ENCODE results near the gene MTM1. TPM values are rescaled to one million over a fixed set of nuclear protein-coding genes. Genes with fewer than 3 reads are reported as not detected.

The MTM1 gene
- total RNA-seq, 4 donors from 2014 or later = 12.7 to 73.2 (median 44.7) TPM

DNA sequence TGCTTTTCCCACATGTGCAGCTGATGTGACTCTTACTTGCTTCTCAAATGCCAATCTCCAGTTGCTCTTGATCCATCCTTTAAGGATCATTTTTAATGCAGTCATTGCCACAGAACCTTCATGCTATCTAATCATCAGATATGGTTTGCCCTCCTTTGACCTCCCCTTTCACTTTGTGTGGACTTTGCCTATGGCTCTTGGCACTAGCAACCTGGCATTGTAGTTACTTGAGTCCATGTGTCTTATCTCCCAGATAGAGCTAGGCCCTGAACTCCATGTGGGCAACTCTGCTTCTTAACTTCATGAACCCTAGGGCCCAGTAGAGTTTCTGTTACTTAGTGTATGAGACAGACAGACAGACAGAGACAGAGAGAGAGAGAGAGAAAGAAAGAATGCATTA is 41.6 kb downstream of the MTM1 start:
- Histone ChIP-seq H3K9me3 (no peaks in the 10 kb centered on the region), H3K4me3 (no peak overlapping the region), H3K27me3 (no peaks in the 10 kb centered on the region), H3K4me1 (no peaks in the 10 kb centered on the region), H3K27ac (no peak overlapping the region), H3K36me3 (no peaks in the 10 kb centered on the region)
- intact Hi-C loops (cut with DNase I; ENCODE audit: low total_unique reads) = no loop called here
- TF ChIP-seq EP300 (IDR thresholded peaks at IDR 0.05; ENCODE audit: low read depth) (no peak), POLR2AphosphoS5 (IDR thresholded peaks at IDR 0.05) (no peak)
- in situ Hi-C loops (cut with MboI; ENCODE audit: low pct_ligation_motif_present in 1 of 4, low pct_unique_long_range_greater_than_20kb in 1 of 4, low sequenced_read_pairs in 3 of 4) = no loop called here
- no peak for DNase-seq

DNA sequence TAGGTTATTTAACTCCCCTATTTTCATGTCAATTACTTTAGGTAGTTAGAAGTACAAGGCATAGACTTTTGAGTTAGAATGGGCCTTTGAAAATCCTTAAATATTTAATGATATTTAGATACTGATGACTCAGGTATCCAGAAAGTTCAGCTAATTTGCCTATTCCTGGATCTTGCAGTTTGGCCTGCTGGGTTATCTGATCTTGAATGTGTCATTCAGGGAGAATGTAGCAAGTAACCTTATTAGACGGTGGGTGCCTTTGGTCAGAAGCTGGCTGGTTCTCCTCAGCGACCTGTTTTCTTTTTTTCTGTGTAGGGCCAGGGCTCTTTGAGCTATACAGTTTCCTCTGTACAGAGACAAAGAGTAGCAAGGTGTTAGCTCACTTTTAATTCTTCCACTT is 42.0 kb downstream of the MTM1 start:
- Histone ChIP-seq H3K9me3 (no peaks in the 10 kb centered on the region), H3K27ac (no peak overlapping the region), H3K27me3 (no peaks in the 10 kb centered on the region), H3K4me3 (no peak overlapping the region), H3K36me3 (no peaks in the 10 kb centered on the region), H3K4me1 (no peaks in the 10 kb centered on the region)
- in situ Hi-C loops (cut with MboI; ENCODE audit: low pct_ligation_motif_present in 1 of 4, low pct_unique_long_range_greater_than_20kb in 1 of 4, low sequenced_read_pairs in 3 of 4) = no loop called here
- DNase-seq = no peak
- intact Hi-C loops (cut with DNase I; ENCODE audit: low total_unique reads) = no loop called here
- TF ChIP-seq, protein P1, sequence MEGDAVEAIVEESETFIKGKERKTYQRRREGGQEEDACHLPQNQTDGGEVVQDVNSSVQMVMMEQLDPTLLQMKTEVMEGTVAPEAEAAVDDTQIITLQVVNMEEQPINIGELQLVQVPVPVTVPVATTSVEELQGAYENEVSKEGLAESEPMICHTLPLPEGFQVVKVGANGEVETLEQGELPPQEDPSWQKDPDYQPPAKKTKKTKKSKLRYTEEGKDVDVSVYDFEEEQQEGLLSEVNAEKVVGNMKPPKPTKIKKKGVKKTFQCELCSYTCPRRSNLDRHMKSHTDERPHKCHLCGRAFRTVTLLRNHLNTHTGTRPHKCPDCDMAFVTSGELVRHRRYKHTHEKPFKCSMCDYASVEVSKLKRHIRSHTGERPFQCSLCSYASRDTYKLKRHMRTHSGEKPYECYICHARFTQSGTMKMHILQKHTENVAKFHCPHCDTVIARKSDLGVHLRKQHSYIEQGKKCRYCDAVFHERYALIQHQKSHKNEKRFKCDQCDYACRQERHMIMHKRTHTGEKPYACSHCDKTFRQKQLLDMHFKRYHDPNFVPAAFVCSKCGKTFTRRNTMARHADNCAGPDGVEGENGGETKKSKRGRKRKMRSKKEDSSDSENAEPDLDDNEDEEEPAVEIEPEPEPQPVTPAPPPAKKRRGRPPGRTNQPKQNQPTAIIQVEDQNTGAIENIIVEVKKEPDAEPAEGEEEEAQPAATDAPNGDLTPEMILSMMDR (IDR thresholded peaks at IDR 0.05) = no peak
- TF ChIP-seq EP300 (IDR thresholded peaks at IDR 0.05; ENCODE audit: low read depth) (no peak), POLR2AphosphoS5 (IDR thresholded peaks at IDR 0.05) (no peak), POLR2A (IDR thresholded peaks at IDR 0.05) (no peak)
- 78 to 80% methylated on average over 1 to 2 of the region's 2 CpGs for WGBS, 2 donors (ENCODE audit: low coverage in 1 of 2)

DNA sequence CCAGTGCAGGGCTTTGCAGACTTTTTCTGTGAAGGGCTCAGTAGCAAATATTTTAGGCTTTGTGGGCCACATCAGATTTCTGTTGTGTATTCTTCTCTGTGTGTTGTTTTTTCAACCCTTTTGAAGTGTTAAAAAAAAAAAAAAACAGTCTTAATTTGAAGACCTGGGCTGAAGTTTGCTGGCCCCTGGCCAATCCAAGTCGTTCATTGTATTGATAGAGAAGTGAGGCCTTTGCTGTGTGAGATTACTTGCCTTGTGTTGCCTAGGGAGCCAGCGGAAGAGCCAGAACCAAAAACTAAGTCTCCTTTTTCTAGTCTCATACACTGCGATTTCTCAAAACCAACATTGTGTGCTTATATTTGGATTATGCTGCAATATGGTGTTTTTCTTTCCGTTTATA is 46.9 kb downstream of the MTM1 start:
- no peaks in the 10 kb centered on the region for H3K9me3 ChIP-seq
- 80 to 92% methylated on average over 4 of the region's 4 CpGs for WGBS, 2 donors (ENCODE audit: low coverage in 1 of 2)
- H3K36me3 ChIP-seq = no peaks in the 10 kb centered on the region
- no peaks in the 10 kb centered on the region for H3K27me3 ChIP-seq
- H3K4me3 ChIP-seq = no peak overlapping the region
- H3K4me1 ChIP-seq = no peaks in the 10 kb centered on the region
- intact Hi-C loops (cut with DNase I; ENCODE audit: low total_unique reads) = no loop called here
- no peak for DNase-seq
- TF ChIP-seq, protein P1 (IDR thresholded peaks at IDR 0.05) = no peak
- TF ChIP-seq POLR2A (IDR thresholded peaks at IDR 0.05) = no peak
- no peak for TF ChIP-seq EP300 (IDR thresholded peaks at IDR 0.05; ENCODE audit: low read depth)
- no peak for TF ChIP-seq POLR2AphosphoS5 (IDR thresholded peaks at IDR 0.05)
- no peak overlapping the region for H3K27ac ChIP-seq
- in situ Hi-C loops (cut with MboI; ENCODE audit: low pct_ligation_motif_present in 1 of 4, low pct_unique_long_range_greater_than_20kb in 1 of 4, low sequenced_read_pairs in 3 of 4) = no loop called here

DNA sequence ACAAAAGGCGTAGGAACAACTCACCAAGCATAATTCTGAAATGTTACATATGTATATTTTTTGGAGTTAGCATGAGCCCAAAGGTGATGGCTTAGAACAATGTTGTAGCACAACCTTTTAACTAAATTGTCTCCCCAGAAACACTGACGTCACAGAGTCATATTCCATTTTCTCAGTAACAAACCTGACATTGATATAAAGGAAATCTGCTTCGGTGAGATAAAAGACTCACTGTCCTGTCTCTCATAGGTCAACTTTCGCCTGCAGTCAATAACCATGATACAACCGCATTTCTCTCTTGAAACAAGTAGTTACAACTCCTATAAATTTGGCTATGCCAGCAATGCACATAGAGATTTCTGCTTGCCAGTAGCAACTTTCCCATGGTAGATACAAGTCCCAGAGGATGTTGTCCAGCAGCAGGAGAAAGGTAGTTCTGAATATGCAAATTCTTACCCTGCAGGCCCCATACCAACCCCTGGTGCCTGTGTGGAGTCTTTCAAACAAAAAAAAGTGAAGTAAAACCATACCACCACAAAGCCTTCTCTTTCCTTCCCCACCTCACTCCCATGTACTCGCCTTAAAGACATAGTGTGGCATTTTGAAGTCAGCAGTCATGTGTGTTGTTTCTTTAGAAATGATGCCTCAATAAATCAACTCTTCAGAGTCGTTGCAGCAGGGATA is 47.9 kb downstream of the MTM1 start:
- Histone ChIP-seq H3K4me1 (no peaks in the 10 kb centered on the region), H3K27me3 (no peaks in the 10 kb centered on the region), H3K36me3 (no peaks in the 10 kb centered on the region), H3K9me3 (no peaks in the 10 kb centered on the region), H3K4me3 (no peak overlapping the region), H3K27ac (no peak overlapping the region)
- intact Hi-C loops (cut with DNase I; ENCODE audit: low total_unique reads) (no loop called here), in situ Hi-C loops (cut with MboI; ENCODE audit: low pct_ligation_motif_present in 1 of 4, low pct_unique_long_range_greater_than_20kb in 1 of 4, low sequenced_read_pairs in 3 of 4) (no loop called here)
- 75 to 82% methylated on average over 3 to 7 of the region's 7 CpGs for WGBS, 2 donors (ENCODE audit: low coverage in 1 of 2)
- no peak for DNase-seq
- TF ChIP-seq POLR2A (IDR thresholded peaks at IDR 0.05) (no peak), POLR2AphosphoS5 (IDR thresholded peaks at IDR 0.05) (no peak), EP300 (IDR thresholded peaks at IDR 0.05; ENCODE audit: low read depth) (no peak)
- TF ChIP-seq, protein P1 (IDR thresholded peaks at IDR 0.05) = no peak

DNA sequence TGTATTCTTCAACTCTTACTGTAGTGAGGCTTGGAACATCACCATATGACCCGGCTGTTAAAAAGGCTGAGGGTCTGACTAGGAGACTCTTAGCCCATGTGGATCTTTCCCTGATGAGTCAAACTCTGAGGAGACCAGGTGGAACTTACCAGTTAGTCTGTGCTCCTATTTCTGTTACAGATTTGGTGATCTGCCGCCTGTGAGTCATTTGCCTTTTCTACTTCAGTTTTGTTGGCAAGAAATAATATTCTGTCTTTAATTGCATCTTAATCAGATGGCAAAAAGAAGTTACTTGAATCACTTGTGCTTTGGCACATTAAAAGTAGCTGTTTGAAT is 48.4 kb downstream of the MTM1 start:
- no peaks in the 10 kb centered on the region for H3K4me1 ChIP-seq
- H3K27ac ChIP-seq = no peak overlapping the region
- H3K4me3 ChIP-seq = no peak overlapping the region
- 83% methylated on average over 2 of the region's 2 CpGs; no CpG with 5 or more reads in 1 of the 2 donors for WGBS, 2 donors (ENCODE audit: low coverage in 1 of 2)
- in situ Hi-C loops (cut with MboI; ENCODE audit: low pct_ligation_motif_present in 1 of 4, low pct_unique_long_range_greater_than_20kb in 1 of 4, low sequenced_read_pairs in 3 of 4) = no loop called here
- intact Hi-C loops (cut with DNase I; ENCODE audit: low total_unique reads) = no loop called here
- no peaks in the 10 kb centered on the region for H3K36me3 ChIP-seq
- no peaks in the 10 kb centered on the region for H3K9me3 ChIP-seq
- TF ChIP-seq EP300 (IDR thresholded peaks at IDR 0.05; ENCODE audit: low read depth) (no peak), POLR2AphosphoS5 (IDR thresholded peaks at IDR 0.05) (no peak), POLR2A (IDR thresholded peaks at IDR 0.05) (no peak)
- TF ChIP-seq, protein P1 (IDR thresholded peaks at IDR 0.05) = no peak
- no peaks in the 10 kb centered on the region for H3K27me3 ChIP-seq
- no peak for DNase-seq
